Mesodermal cell (in vitro differentiated cells): Measurements from ENCODE around the gene ZNF85. TPM values are rescaled to one million over a fixed set of nuclear protein-coding genes. Genes with fewer than 3 reads are reported as not detected.
"Not testable (repeated sequence)": the region's sequence is repeated elsewhere in the genome, so short reads cannot be mapped to it uniquely, and the experiment has no call there.

Source experiments
- H3K27ac ChIP-seq: 2 replicates; pipeline ENCODE4 v1.7.0; 2013; ENCODE audit warnings: mild to moderate bottlenecking, low read depth, low read length, moderate library complexity; ENCODE audit not compliant: severe bottlenecking
- H3K36me3 ChIP-seq: 2 replicates; pipeline ENCODE4 v1.7.1; 2013; ENCODE audit warnings: mild to moderate bottlenecking, low read length, moderate library complexity; ENCODE audit not compliant: control insufficient read depth, insufficient read depth
- H3K4me1 ChIP-seq: one replicate; pipeline ENCODE4 v1.7.1; 2013; ENCODE audit warnings: mild to moderate bottlenecking, low read length; ENCODE audit not compliant: insufficient read depth, control insufficient read depth, poor library complexity, severe bottlenecking
- H3K4me3 ChIP-seq: 2 replicates; pipeline ENCODE4 v1.7.0; 2013; ENCODE audit warnings: low read length, control low read depth, mild to moderate bottlenecking; ENCODE audit not compliant: insufficient read depth, poor library complexity, severe bottlenecking; ENCODE audit errors: extremely low read depth
- H3K9me3 ChIP-seq: 2 replicates; pipeline ENCODE4 v1.7.1; 2013; ENCODE audit warnings: mild to moderate bottlenecking, low read length, moderate library complexity; ENCODE audit not compliant: control insufficient read depth
- WGBS, 2 experiments: methylation state at CpG; one replicate each; pipeline ENCODE4 v1.1.5; 2013; ENCODE audit warnings: missing lambda C conversion rate in 2 of 2; ENCODE audit not compliant: insufficient coverage in 2 of 2; 5-methylcytosine and 5-hydroxymethylcytosine counted together
- polyA plus RNA-seq, 2 experiments: library from polyadenylated mRNA; stranded (reverse); fragments of 50-300 nt; gene quantifications; one replicate each; pipeline ENCODE4 v1.2.3, GENCODE V29; 2013

ZNF85 gene
- 12.2 TPM for polyA plus RNA-seq (2013, experiment 1 of 2)
- polyA plus RNA-seq (2013, experiment 2 of 2) = 13.9 TPM

GRCh38 chr19:20923077-20923871, at the start of gene ZNF85:
TSS of gene ZNF85 (plus strand) at chr19:20923251. CDS start at chr19:20923401, 150 bp downstream.
- WGBS, 2 experiments = 2% methylated on average over 26 to 33 of the region's 38 CpGs
- Histone ChIP-seq H3K36me3 (peaks cover 21% of the 10 kb centered on the region), H3K4me3 (peak within 1 kb of the TSS; percentile 77), H3K27ac (peak within 1 kb of the TSS; percentile 100), H3K9me3 (peaks cover 15% of the 10 kb centered on the region), H3K4me1 (no peaks in the 10 kb centered on the region)

- Histone ChIP-seq H3K4me1 (no peaks in the 10 kb centered on the region), H3K27ac (no peak overlapping the region), H3K4me3 (no peak overlapping the region), H3K36me3 (no peaks in the 10 kb centered on the region), H3K9me3 (peaks cover 58% of the 10 kb centered on the region)
- 68 to 77% methylated on average over 1 of the region's 1 CpG for WGBS, 2 experiments
These were observed 43.5 kb upstream of the ZNF85 start for GRCh38 chr19:20879501-20879900.

- 69 to 73% methylated on average over 3 of the region's 3 CpGs for WGBS, 2 experiments
- Histone ChIP-seq H3K4me1 (no peaks in the 10 kb centered on the region), H3K4me3 (no peak overlapping the region), H3K9me3 (peaks cover 11% of the 10 kb centered on the region), H3K27ac (no peak overlapping the region), H3K36me3 (no peaks in the 10 kb centered on the region)
These were observed 10.1 kb upstream of the ZNF85 start for GRCh38 chr19:20912973-20913372.

GRCh38 chr19:20925481-20925880, 2.4 kb downstream of the ZNF85 start:
- peaks cover 27% of the 10 kb centered on the region for H3K36me3 ChIP-seq
- no peak overlapping the region for H3K4me3 ChIP-seq

GRCh38 chr19:20926796-20927195, 3.7 kb downstream of the ZNF85 start:
- Histone ChIP-seq H3K4me3 (no peak overlapping the region), H3K9me3 (peaks cover 15% of the 10 kb centered on the region), H3K27ac (no peak overlapping the region), H3K36me3 (peaks cover 38% of the 10 kb centered on the region), H3K4me1 (no peaks in the 10 kb centered on the region)
- WGBS, 2 experiments = 80 to 100% methylated on average over 1 of the region's 1 CpG

More at GRCh38 chr19:20925481-20925880, 2.4 kb downstream of the ZNF85 start:
- H3K9me3 ChIP-seq = peaks cover 15% of the 10 kb centered on the region
- H3K27ac ChIP-seq = no peak overlapping the region
- no peaks in the 10 kb centered on the region for H3K4me1 ChIP-seq
- no CpG with 5 or more reads among the region's 2 CpGs for WGBS, 2 experiments

- H3K27ac ChIP-seq = no peak overlapping the region
These were observed 5.3 kb downstream of the ZNF85 start for GRCh38 chr19:20928371-20928770.

GRCh38 chr19:20936322-20936947, 13.4 kb downstream of the ZNF85 start:
- not testable (repeated sequence) for H3K4me1 ChIP-seq, H3K4me3 ChIP-seq, H3K9me3 ChIP-seq, H3K27ac ChIP-seq
- peaks cover 80% of the 10 kb centered on the region for H3K36me3 ChIP-seq
- 94 to 98% methylated on average over 2 to 4 of the region's 5 CpGs for WGBS, 2 experiments

More at GRCh38 chr19:20928371-20928770, 5.3 kb downstream of the ZNF85 start:
- WGBS, 2 experiments = 88 to 100% methylated on average over 1 of the region's 1 CpG
- H3K9me3 ChIP-seq = peaks cover 15% of the 10 kb centered on the region
- no peak overlapping the region for H3K4me3 ChIP-seq
- H3K36me3 ChIP-seq = peaks cover 51% of the 10 kb centered on the region
- H3K4me1 ChIP-seq = no peaks in the 10 kb centered on the region

GRCh38 chr19:20952561-20953095, 29.6 kb downstream of the ZNF85 start:
- 92 to 93% methylated on average over 11 to 20 of the region's 41 CpGs for WGBS, 2 experiments
- not testable (repeated sequence) for H3K4me3 ChIP-seq, H3K4me1 ChIP-seq, H3K27ac ChIP-seq
- peaks cover 23% of the 10 kb centered on the region for H3K36me3 ChIP-seq
- H3K9me3 ChIP-seq = peaks cover 33% of the 10 kb centered on the region

GRCh38 chr19:20964798-20965197, 41.7 kb downstream of the ZNF85 start:
- no peaks in the 10 kb centered on the region for H3K9me3 ChIP-seq

GRCh38 chr19:20968092-20968491, 45.0 kb downstream of the ZNF85 start:
- Histone ChIP-seq H3K36me3 (no peaks in the 10 kb centered on the region), H3K9me3 (no peaks in the 10 kb centered on the region), H3K27ac (no peak overlapping the region), H3K4me3 (no peak overlapping the region), H3K4me1 (no peaks in the 10 kb centered on the region)
- 82 to 87% methylated on average over 1 of the region's 1 CpG for WGBS, 2 experiments

More at GRCh38 chr19:20964798-20965197, 41.7 kb downstream of the ZNF85 start:
- Histone ChIP-seq H3K4me1 (no peaks in the 10 kb centered on the region), H3K27ac (no peak overlapping the region), H3K4me3 (no peak overlapping the region), H3K36me3 (no peaks in the 10 kb centered on the region)
- 60 to 77% methylated on average over 4 of the region's 4 CpGs for WGBS, 2 experiments
